HUES48 (cell line): ENCODE measurements around the gene CDH11.
A peak's percentile ranks its signal among the peaks of the same experiment; 100 is the strongest.

ENCODE experiments used
- H3K27ac ChIP-seq: one replicate; pipeline ENCODE4 v1.7.0; 2013; ENCODE audit warnings: low read depth, low read length, inconsistent platforms
- H3K27me3 ChIP-seq: 2 replicates; pipeline ENCODE4 v1.6.1; 2013; ENCODE audit warnings: mild to moderate bottlenecking, low read length; ENCODE audit not compliant: control insufficient read depth, insufficient read depth
- H3K36me3 ChIP-seq: 2 replicates; pipeline ENCODE4 v1.6.1; 2013; ENCODE audit warnings: low read length; ENCODE audit not compliant: control insufficient read depth, insufficient read depth
- H3K4me1 ChIP-seq: 2 replicates; pipeline ENCODE4 v1.6.1; 2013; ENCODE audit warnings: mild to moderate bottlenecking, low read length; ENCODE audit not compliant: control insufficient read depth, insufficient read depth
- H3K4me3 ChIP-seq: 2 replicates; pipeline ENCODE4 v1.5.1; 2013; ENCODE audit warnings: mild to moderate bottlenecking, low read depth, low read length
- H3K9ac ChIP-seq: 2 replicates; pipeline ENCODE4 v1.6.1; 2013; ENCODE audit warnings: mild to moderate bottlenecking, low read depth, low read length, moderate library complexity
- H3K9me3 ChIP-seq: 2 replicates; pipeline ENCODE4 v1.6.1; 2013; ENCODE audit warnings: low read length; ENCODE audit not compliant: control insufficient read depth, insufficient read depth

Gene CDH11

GRCh38 chr16:65121870-65122723 is at the start of gene CDH11:
CDH11 (minus strand) TSS chr16:65122063; CDS start chr16:65004869, 117,194 bp downstream.
- Histone ChIP-seq H3K4me3 (peak within 1 kb of the TSS; percentile 77), H3K9me3 (no peaks in the 10 kb centered on the region), H3K9ac (peak within 1 kb of the TSS; percentile 27; the same call in 1 of the 2 replicates), H3K4me1 (peaks cover 31% of the 10 kb centered on the region), H3K27ac (no peak within 1 kb of the TSS), H3K36me3 (no peaks in the 10 kb centered on the region), H3K27me3 (peaks cover 76% of the 10 kb centered on the region)

- Histone ChIP-seq H3K27ac (peak overlapping the region; percentile 24), H3K4me1 (peaks cover 10% of the 10 kb centered on the region), H3K9me3 (no peaks in the 10 kb centered on the region), H3K4me3 (no peak overlapping the region), H3K36me3 (no peaks in the 10 kb centered on the region), H3K9ac (peak overlapping the region; percentile 7; the same call in 1 of the 2 replicates), H3K27me3 (no peaks in the 10 kb centered on the region)
Measured at GRCh38 chr16:65154321-65154720, 32.5 kb upstream of the CDH11 start.

GRCh38 chr16:65153365-65154105 is 31.7 kb upstream of the CDH11 start:
- Histone ChIP-seq H3K9ac (peak overlapping the region; percentile 7; the same call in 1 of the 2 replicates), H3K36me3 (no peaks in the 10 kb centered on the region), H3K27me3 (no peaks in the 10 kb centered on the region), H3K27ac (peak overlapping the region; percentile 24), H3K4me1 (peaks cover 10% of the 10 kb centered on the region), H3K4me3 (no peak overlapping the region), H3K9me3 (no peaks in the 10 kb centered on the region)

GRCh38 chr16:65148804-65149203 is 26.9 kb upstream of the CDH11 start:
- Histone ChIP-seq H3K36me3 (no peaks in the 10 kb centered on the region), H3K9ac (no peak overlapping the region), H3K9me3 (no peaks in the 10 kb centered on the region), H3K27ac (no peak overlapping the region), H3K27me3 (no peaks in the 10 kb centered on the region), H3K4me1 (peaks cover 5% of the 10 kb centered on the region), H3K4me3 (no peak overlapping the region)

- H3K9ac ChIP-seq: no peak overlapping the region
- H3K9me3 ChIP-seq: no peaks in the 10 kb centered on the region
- H3K27me3 ChIP-seq: no peaks in the 10 kb centered on the region
- no peak overlapping the region for H3K4me3 ChIP-seq
- no peaks in the 10 kb centered on the region for H3K4me1 ChIP-seq
- no peaks in the 10 kb centered on the region for H3K36me3 ChIP-seq
- H3K27ac ChIP-seq: no peak overlapping the region
Measured at GRCh38 chr16:65142276-65142675, 20.4 kb upstream of the CDH11 start.

- Histone ChIP-seq H3K4me3 (no peak overlapping the region), H3K9ac (no peak overlapping the region), H3K27me3 (no peaks in the 10 kb centered on the region), H3K4me1 (no peaks in the 10 kb centered on the region), H3K27ac (no peak overlapping the region), H3K36me3 (no peaks in the 10 kb centered on the region), H3K9me3 (no peaks in the 10 kb centered on the region)
Measured at GRCh38 chr16:65136681-65137080, 14.8 kb upstream of the CDH11 start.

GRCh38 chr16:65126845-65127624 is 5.2 kb upstream of the CDH11 start:
- H3K4me1 ChIP-seq: 0 out of 2 replicates have a peak, but pooled peaks cover 5% of the 10 kb centered on the region
- no peaks in the 10 kb centered on the region for H3K9me3 ChIP-seq
- H3K36me3 ChIP-seq: no peaks in the 10 kb centered on the region
- H3K27ac ChIP-seq: no peak overlapping the region
- H3K27me3 ChIP-seq: peaks cover 43% of the 10 kb centered on the region
- no peak overlapping the region for H3K9ac ChIP-seq
- H3K4me3 ChIP-seq: no peak overlapping the region

GRCh38 chr16:65125871-65126270 is 4.0 kb upstream of the CDH11 start:
- H3K4me3 ChIP-seq: no peak overlapping the region
- no peaks in the 10 kb centered on the region for H3K9me3 ChIP-seq
- no peaks in the 10 kb centered on the region for H3K36me3 ChIP-seq
- no peak overlapping the region for H3K27ac ChIP-seq
- H3K27me3 ChIP-seq: peaks cover 53% of the 10 kb centered on the region
- 0 out of 2 replicates have a peak, but pooled peaks cover 5% of the 10 kb centered on the region for H3K4me1 ChIP-seq
- no peak overlapping the region for H3K9ac ChIP-seq

- no peaks in the 10 kb centered on the region for H3K9me3 ChIP-seq
- H3K27me3 ChIP-seq: peaks cover 58% of the 10 kb centered on the region
- H3K27ac ChIP-seq: no peak overlapping the region
- H3K4me1 ChIP-seq: peaks cover 8% of the 10 kb centered on the region
- H3K36me3 ChIP-seq: no peaks in the 10 kb centered on the region
- H3K4me3 ChIP-seq: no peak overlapping the region
- H3K9ac ChIP-seq: no peak overlapping the region
Measured at GRCh38 chr16:65125322-65125721, 3.5 kb upstream of the CDH11 start.

- H3K27me3 ChIP-seq: peaks cover 65% of the 10 kb centered on the region
- H3K4me3 ChIP-seq: no peak overlapping the region
- H3K27ac ChIP-seq: no peak overlapping the region
Measured at GRCh38 chr16:65124596-65124995, 2.7 kb upstream of the CDH11 start.

More at GRCh38 chr16:65124596-65124995, 2.7 kb upstream of the CDH11 start:
- Histone ChIP-seq H3K4me1 (peaks cover 16% of the 10 kb centered on the region), H3K36me3 (no peaks in the 10 kb centered on the region), H3K9me3 (no peaks in the 10 kb centered on the region), H3K9ac (no peak overlapping the region)
